Mammary epithelial cell (primary cell): Measurements from ENCODE around the gene CREBBP.

ENCODE experiments used
- EZH2 ChIP-seq: IDR thresholded peaks from 2 replicates; pipeline ENCODE4 v1.6.1; 2012; ENCODE audit warnings: low read length, inconsistent platforms, borderline replicate concordance
- TF ChIP-seq, protein P1 (sequence below), 2 donors: IDR thresholded peaks in 1 of 2; conservative IDR thresholded peaks in 1 of 2; 2 replicates each; pipeline ENCODE4 v1.5.1; 2011 to 2012; ENCODE audit warnings: inconsistent platforms in 2 of 2, low read length in 2 of 2, mild to moderate bottlenecking in 2 of 2, control low read depth in 1 of 2, low read depth in 1 of 2; ENCODE audit not compliant: insufficient read depth in 1 of 2; ENCODE audit errors: extremely low read depth in 1 of 2

- no peak for TF ChIP-seq EZH2
- TF ChIP-seq, protein P1, sequence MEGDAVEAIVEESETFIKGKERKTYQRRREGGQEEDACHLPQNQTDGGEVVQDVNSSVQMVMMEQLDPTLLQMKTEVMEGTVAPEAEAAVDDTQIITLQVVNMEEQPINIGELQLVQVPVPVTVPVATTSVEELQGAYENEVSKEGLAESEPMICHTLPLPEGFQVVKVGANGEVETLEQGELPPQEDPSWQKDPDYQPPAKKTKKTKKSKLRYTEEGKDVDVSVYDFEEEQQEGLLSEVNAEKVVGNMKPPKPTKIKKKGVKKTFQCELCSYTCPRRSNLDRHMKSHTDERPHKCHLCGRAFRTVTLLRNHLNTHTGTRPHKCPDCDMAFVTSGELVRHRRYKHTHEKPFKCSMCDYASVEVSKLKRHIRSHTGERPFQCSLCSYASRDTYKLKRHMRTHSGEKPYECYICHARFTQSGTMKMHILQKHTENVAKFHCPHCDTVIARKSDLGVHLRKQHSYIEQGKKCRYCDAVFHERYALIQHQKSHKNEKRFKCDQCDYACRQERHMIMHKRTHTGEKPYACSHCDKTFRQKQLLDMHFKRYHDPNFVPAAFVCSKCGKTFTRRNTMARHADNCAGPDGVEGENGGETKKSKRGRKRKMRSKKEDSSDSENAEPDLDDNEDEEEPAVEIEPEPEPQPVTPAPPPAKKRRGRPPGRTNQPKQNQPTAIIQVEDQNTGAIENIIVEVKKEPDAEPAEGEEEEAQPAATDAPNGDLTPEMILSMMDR (conservative IDR thresholded peaks at IDR 0.05 in 1 of 2, IDR thresholded peaks at IDR 0.05 in 1 of 2; ENCODE audit: extremely low read depth in 1 of 2, insufficient read depth in 1 of 2, low read depth in 1 of 2, low read length in 2 of 2) = no peak
Measured at GRCh38 chr16:3751878-3752277, 128.6 kb downstream of the CREBBP start.
